Uterus (tissue), 2 donors: ENCODE measurements around the gene GMPR2.

Experiments used
- CTCF ChIP-seq, 4 experiments: fragments of 200-600 bp in 2 of 4; fragments of 450-650 bp in 2 of 4; sonication (generic) in 2 of 4; IDR thresholded peaks; one replicate each; pipeline ENCODE4 v1.5.1; 2016 to 2019; ENCODE audit warnings: antibody characterized with exemption in 4 of 4, mild to moderate bottlenecking in 2 of 4, moderate library complexity in 1 of 4
- POLR2A ChIP-seq, 2 donors: fragments of 450-650 bp; IDR thresholded peaks; one replicate each; pipeline ENCODE4 v1.6.1; 2016; ENCODE audit warnings: antibody characterized with exemption in 2 of 2, mild to moderate bottlenecking in 1 of 2, moderate library complexity in 1 of 2

DNA sequence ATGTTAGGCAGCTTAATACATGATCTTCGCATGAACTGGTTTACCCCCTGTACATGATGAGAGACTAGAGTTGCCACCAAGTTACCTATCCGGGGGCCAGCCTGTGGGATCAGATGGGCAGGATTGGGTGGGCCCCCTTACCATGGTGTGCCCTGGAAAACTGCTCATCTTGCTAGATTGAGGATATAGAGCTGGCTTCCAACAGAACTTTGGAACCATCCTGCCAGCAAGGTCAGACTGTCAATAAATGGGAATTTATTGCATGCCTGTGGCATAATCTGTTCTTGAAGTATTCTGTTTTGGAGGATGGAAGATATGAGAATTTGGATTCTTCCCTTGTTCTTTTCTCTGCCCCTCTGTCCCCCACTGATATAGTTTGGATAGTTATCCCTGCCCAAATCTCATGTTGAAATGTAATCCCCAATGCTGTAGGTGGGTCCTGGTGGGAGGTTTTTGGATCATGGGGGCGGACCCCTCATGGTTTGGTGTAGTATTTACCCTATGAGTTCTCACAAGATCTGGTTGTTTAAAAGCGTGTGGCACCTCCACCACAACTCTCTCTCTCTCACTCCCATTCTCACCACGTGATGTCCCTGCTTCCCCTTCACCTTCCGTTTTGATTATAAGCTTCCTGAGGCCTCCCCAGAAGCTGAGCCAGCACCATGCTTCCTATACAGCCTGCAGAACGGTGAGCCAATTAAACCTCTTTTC is 33.8 kb upstream of the GMPR2 start:
- TF ChIP-seq CTCF (IDR thresholded peaks at IDR 0.05) (no peak), POLR2A (IDR thresholded peaks at IDR 0.05) (no peak)
